Activated CD4-positive, alpha-beta T cell treated with anti-CD3 and anti-CD28 coated beads, Interleukin-10, Interleukin-2, amounts not matched to agents 100 ng/mL and 50 ng/mL, durations not matched to agents 16 hours and 8 hours (primary cell): ENCODE data around the gene NBDY.

Source experiments
- DNase-seq: peaks from one replicate; pipeline ENCODE4 v3.0.0-alpha.2; 2020

Gene NBDY

GRCh38 chrX:56787734-56788152, 58.7 kb downstream of the NBDY start:
- DNase-seq, result no peak

GRCh38 chrX:56788229-56788628, 59.2 kb downstream of the NBDY start:
- no peak for DNase-seq

- DNase-seq, result no peak
These were observed 59.7 kb downstream of the NBDY start for GRCh38 chrX:56788717-56789122.

- no peak for DNase-seq
These were observed 60.6 kb downstream of the NBDY start for GRCh38 chrX:56789518-56790070.

GRCh38 chrX:56790778-56791177, 61.7 kb downstream of the NBDY start:
- no peak for DNase-seq

- DNase-seq, result no peak
These were observed 62.4 kb downstream of the NBDY start for GRCh38 chrX:56791456-56791855.

GRCh38 chrX:56792270-56793111, 63.4 kb downstream of the NBDY start:
- no peak for DNase-seq

GRCh38 chrX:56793112-56793430, 64.0 kb downstream of the NBDY start:
- DNase-seq, result no peak

GRCh38 chrX:56793521-56794320, 64.7 kb downstream of the NBDY start:
- DNase-seq, result no peak

GRCh38 chrX:56794404-56795230, 65.6 kb downstream of the NBDY start:
- no peak for DNase-seq

- no peak for DNase-seq
These were observed 66.3 kb downstream of the NBDY start for GRCh38 chrX:56795309-56795868.

- no peak for DNase-seq
These were observed 67.8 kb downstream of the NBDY start for GRCh38 chrX:56796641-56797395.

GRCh38 chrX:56797574-56798338, 68.7 kb downstream of the NBDY start:
- DNase-seq, result no peak

- DNase-seq, result no peak
These were observed 69.3 kb downstream of the NBDY start for GRCh38 chrX:56798339-56798711.

- DNase-seq, result no peak
These were observed 70.1 kb downstream of the NBDY start for GRCh38 chrX:56798866-56799758.

- DNase-seq, result no peak
These were observed 71.3 kb downstream of the NBDY start for GRCh38 chrX:56800307-56800706.

- peak; percentile 75 for DNase-seq
These were observed 71.8 kb downstream of the NBDY start for GRCh38 chrX:56800801-56801200.

- no peak for DNase-seq
These were observed 73.4 kb downstream of the NBDY start for GRCh38 chrX:56802428-56802827.

- peak; percentile 84 for DNase-seq
These were observed 74.1 kb downstream of the NBDY start for GRCh38 chrX:56802921-56803849.
